HepG2 (cell line): ENCODE measurements around the gene TNFSF15.

Experiments used
- ATF7 ChIP-seq, 2 experiments: fragments of 450-650 bp in 1 of 2; sonication (generic) in 1 of 2; formaldehyde crosslinking in 1 of 2; IDR thresholded peaks; 2 replicates each; pipeline versions ENCODE4 v1.4.0 to v1.6.1; 2016 to 2020; ENCODE audit warnings: antibody characterized with exemption in 1 of 2, mild to moderate bottlenecking in 1 of 2, missing genetic modification reagents in 1 of 2
- CREB3 ChIP-seq: sonication (generic); formaldehyde crosslinking; IDR thresholded peaks from 2 replicates; pipeline ENCODE4 v1.5.0; 2020; ENCODE audit warnings: missing genetic modification reagents
- ETS1 ChIP-seq: sonication (generic); formaldehyde crosslinking; IDR thresholded peaks from 2 replicates; pipeline ENCODE4 v1.4.0; 2020; ENCODE audit warnings: missing genetic modification reagents
- FOXK2 ChIP-seq: fragments of 450-650 bp; IDR thresholded peaks from 2 replicates; pipeline ENCODE4 v1.6.1; 2016
- KDM5A ChIP-seq: fragments of 200-600 bp; sonication (generic); IDR thresholded peaks from 2 replicates; pipeline ENCODE4 v1.7.0; 2018; ENCODE audit warnings: antibody characterized with exemption, mild to moderate bottlenecking, low read length, borderline replicate concordance
- MATR3 ChIP-seq: sonication (generic); formaldehyde crosslinking; IDR thresholded peaks from 2 replicates; pipeline ENCODE4 v1.4.0; 2020; ENCODE audit warnings: missing genetic modification reagents
- POLR2A ChIP-seq, 2 experiments: IDR thresholded peaks; 2 replicates each; pipeline ENCODE4 v1.6.1; 2011; ENCODE audit warnings: low read depth in 2 of 2, low read length in 2 of 2, mild to moderate bottlenecking in 1 of 2, moderate library complexity in 1 of 2; ENCODE audit not compliant: insufficient read depth in 1 of 2
- SNAPC5 ChIP-seq: sonication (generic); formaldehyde crosslinking; IDR thresholded peaks from 2 replicates; pipeline ENCODE4 v1.8.1; 2023; ENCODE audit warnings: mild to moderate bottlenecking, missing genetic modification reagents, borderline replicate concordance
- XRCC5 ChIP-seq: fragments of 200-400 bp; formaldehyde crosslinking; optimal IDR thresholded peaks from 2 replicates; pipeline ENCODE3; 2017; ENCODE audit warnings: mild to moderate bottlenecking, low read length
- ZBTB44 ChIP-seq: sonication (generic); formaldehyde crosslinking; IDR thresholded peaks from 2 replicates; pipeline ENCODE4 v1.4.0; 2020; ENCODE audit warnings: missing genetic modification reagents
- ZBTB7A ChIP-seq: sonication (generic); formaldehyde crosslinking; IDR thresholded peaks from 2 replicates; pipeline ENCODE4 v1.8.0; 2022; ENCODE audit warnings: mild to moderate bottlenecking, missing genetic modification reagents
- ZFP91 ChIP-seq: sonication (generic); formaldehyde crosslinking; IDR thresholded peaks from 2 replicates; pipeline ENCODE4 v1.9.0; 2022; ENCODE audit warnings: missing genetic modification reagents, mild to moderate bottlenecking, borderline replicate concordance

DNA sequence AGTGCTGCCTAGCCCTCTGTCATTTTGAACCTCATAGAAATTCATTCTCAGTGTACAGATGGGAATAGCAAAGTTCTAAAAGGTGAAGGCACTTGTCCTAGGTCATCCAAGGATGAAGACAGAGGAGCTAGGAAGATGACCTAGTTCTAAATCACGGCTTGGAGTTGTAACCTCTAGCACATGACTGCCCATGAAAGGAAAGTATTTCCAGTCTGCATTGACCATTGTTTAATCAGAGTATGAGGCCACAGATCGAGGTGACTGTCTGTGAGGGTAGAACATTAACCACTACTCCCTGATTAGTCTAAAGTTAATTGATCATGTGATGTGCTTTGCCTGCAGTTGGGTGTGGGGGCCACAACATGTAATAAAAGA is 674 bp upstream of the TNFSF15 start:
- TF ChIP-seq ZBTB44 (no peak), ATF7 (IDR thresholded peaks at IDR 0.05) (no peak), ATF7 (CRISPR knock-in tag; IDR thresholded peaks at IDR 0.05) (no peak), KDM5A (no peak), FOXK2 (no peak), MATR3 (CRISPR knock-in tag) (no peak), ETS1 (CRISPR knock-in tag) (no peak), XRCC5 (no peak), ZBTB7A (CRISPR knock-in tag) (no peak), SNAPC5 (CRISPR knock-in tag) (no peak), ZFP91 (CRISPR knock-in tag) (no peak), POLR2A (IDR thresholded peaks at IDR 0.05; ENCODE audit: insufficient read depth in 1 of 2, low read depth in 2 of 2, low read length in 2 of 2) (no peak), CREB3 (CRISPR knock-in tag) (no peak)
